Hepatocyte (in vitro differentiated cells): ENCODE measurements around the gene YIPF2. TPM values are rescaled to one million over a fixed set of nuclear protein-coding genes. Genes with fewer than 3 reads are reported as not detected.
A peak's percentile ranks its signal among the peaks of the same experiment; 100 is the strongest.

Source experiments
- DNase-seq: peaks from one replicate; pipeline ENCODE4 v3.0.0-alpha.2; 2016; ENCODE audit warnings: low spot score
- H2AFZ ChIP-seq: fragments of 200-600 bp; sonication (generic); 2 replicates; pipeline ENCODE4 v1.6.0; 2016; ENCODE audit warnings: antibody characterized with exemption, mild to moderate bottlenecking
- H3K27ac ChIP-seq: fragments of 200-600 bp; sonication (generic); 2 replicates; pipeline ENCODE4 v1.5.1; 2016; ENCODE audit warnings: mild to moderate bottlenecking
- H3K27me3 ChIP-seq: fragments of 200-600 bp; sonication (generic); 2 replicates; pipeline ENCODE4 v1.6.1; 2016
- H3K36me3 ChIP-seq: fragments of 200-600 bp; sonication (generic); replicated peaks from 2 replicates; pipeline ENCODE4 v1.5.1; 2016; ENCODE audit warnings: low read depth; ENCODE audit not compliant: insufficient read depth
- H3K4me1 ChIP-seq: fragments of 200-600 bp; sonication (generic); 2 replicates; pipeline ENCODE4 v1.5.1; 2016; ENCODE audit warnings: mild to moderate bottlenecking, moderate library complexity; ENCODE audit not compliant: insufficient read depth
- H3K4me2 ChIP-seq: fragments of 200-600 bp; sonication (generic); 2 replicates; pipeline ENCODE4 v1.6.0; 2016
- H3K4me3 ChIP-seq: fragments of 200-600 bp; sonication (generic); 2 replicates; pipeline ENCODE4 v1.5.1; 2016; ENCODE audit warnings: mild to moderate bottlenecking
- H3K79me2 ChIP-seq: fragments of 200-600 bp; sonication (generic); 2 replicates; pipeline ENCODE4 v1.6.0; 2017; ENCODE audit warnings: mild to moderate bottlenecking
- H3K9me2 ChIP-seq: fragments of 200-600 bp; sonication (generic); replicated peaks from 2 replicates; pipeline ENCODE4 v1.6.0; 2017; ENCODE audit warnings: mild to moderate bottlenecking; ENCODE audit not compliant: insufficient read depth
- H3K9me3 ChIP-seq: fragments of 200-600 bp; sonication (generic); 2 replicates; pipeline ENCODE4 v1.5.1; 2016; ENCODE audit warnings: low read depth, mild to moderate bottlenecking
- H4K20me1 ChIP-seq: fragments of 200-600 bp; sonication (generic); 2 replicates; pipeline ENCODE4 v1.6.0; 2016; ENCODE audit warnings: mild to moderate bottlenecking; ENCODE audit not compliant: insufficient read depth, poor library complexity, severe bottlenecking
- EZH2 ChIP-seq: fragments of 200-600 bp; sonication (generic); IDR thresholded peaks from 2 replicates; pipeline ENCODE4 v1.6.1; 2016; ENCODE audit warnings: antibody characterized with exemption, mild to moderate bottlenecking, borderline replicate concordance
- EZH2phosphoT487 ChIP-seq: fragments of 200-600 bp; sonication (generic); IDR thresholded peaks from one replicate; pipeline ENCODE4 v1.6.1; 2018; ENCODE audit warnings: antibody characterized with exemption, mild to moderate bottlenecking, low read depth, moderate library complexity; ENCODE audit not compliant: unreplicated experiment, severe bottlenecking
- WGBS: methylation state at CpG from one replicate; pipeline ENCODE4 v1.1.6; 2016; ENCODE audit warnings: low lambda C conversion rate; ENCODE audit errors: missing lambda C conversion rate; 5-methylcytosine and 5-hydroxymethylcytosine counted together
- polyA plus RNA-seq: library from polyadenylated mRNA; unstranded; fragments of >200 nt; fragmentation: Nextera tagmentation; extraction: Ambion mirVana; gene quantifications from 2 replicates; pipeline ENCODE4 v1.2.1, GENCODE V29; 2016
- total RNA-seq: library from RNA; depleted of rRNA; stranded (reverse); fragments of >200 nt; gene quantifications from 2 replicates; pipeline ENCODE4 v1.2.3, GENCODE V29; 2014
- TF ChIP-seq, protein P1 (sequence below): fragments of 200-600 bp; sonication (generic); IDR thresholded peaks from 2 replicates; pipeline ENCODE4 v1.5.1; 2016; ENCODE audit warnings: antibody characterized with exemption, mild to moderate bottlenecking; ENCODE audit not compliant: poor library complexity

The YIPF2 gene
- total and polyA plus RNA-seq, 2 experiments from 2014 or later = 80.3 to 115 TPM

DNA sequence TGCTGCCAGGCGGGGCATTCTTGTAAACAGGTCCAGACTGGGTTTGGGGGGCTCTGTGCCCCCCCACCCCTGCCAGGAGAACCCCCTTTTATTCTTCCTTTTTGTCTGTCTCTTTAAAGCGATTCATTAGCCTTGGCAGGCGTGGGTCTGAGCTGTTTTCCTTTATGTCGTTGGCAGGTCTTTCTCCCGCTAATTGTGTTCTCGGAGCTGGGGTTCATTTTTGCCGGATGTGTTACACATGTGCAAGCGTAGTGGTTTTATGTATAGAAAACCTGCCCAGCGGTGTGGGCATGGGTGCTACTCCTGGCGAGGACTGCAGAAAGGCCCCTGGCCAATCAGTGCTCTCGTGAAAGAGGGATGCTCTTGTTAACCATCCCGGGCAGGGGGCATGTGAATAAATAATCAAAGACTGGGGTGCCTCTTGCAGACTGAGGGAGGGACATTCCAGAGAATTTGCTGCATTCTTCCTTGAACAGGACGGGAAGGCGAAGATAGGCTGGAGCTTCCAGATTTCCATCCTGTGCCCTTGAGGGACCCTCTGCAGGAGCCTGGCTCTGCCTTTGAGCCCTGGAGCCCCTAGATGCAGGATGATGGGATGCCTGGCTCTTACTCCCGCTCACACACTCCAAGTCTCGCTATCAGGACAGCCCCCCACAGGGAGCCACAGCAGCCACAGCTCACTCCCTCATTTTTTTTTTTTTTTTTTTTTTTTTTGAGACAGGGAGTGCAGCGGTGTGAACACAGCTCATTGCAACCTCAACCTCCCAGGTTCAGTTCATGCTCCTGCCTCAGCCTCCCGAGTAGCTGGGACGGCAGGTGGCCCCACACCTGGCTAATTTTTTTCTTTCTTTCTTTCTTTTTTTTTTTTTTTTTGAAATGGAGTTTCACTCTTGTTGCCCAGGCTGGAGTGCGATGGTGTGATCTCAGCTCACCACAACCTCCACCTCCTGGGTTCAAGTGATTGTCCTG lies 43.0 kb downstream of the YIPF2 start:
- WGBS = 76% methylated on average over 20 of the region's 20 CpGs
- Histone ChIP-seq H3K36me3 (no peaks in the 10 kb centered on the region), H3K9me2 (no peaks in the 10 kb centered on the region), H3K9me3 (no peaks in the 10 kb centered on the region), H3K4me1 (peaks cover 23% of the 10 kb centered on the region), H3K4me3 (no peak overlapping the region), H3K4me2 (peak overlapping the region; percentile 44), H3K79me2 (peaks cover 96% of the 10 kb centered on the region), H4K20me1 (peaks cover 29% of the 10 kb centered on the region), H2AFZ (no peak overlapping the region), H3K27me3 (no peaks in the 10 kb centered on the region), H3K27ac (peak overlapping the region; percentile 69)
- TF ChIP-seq, protein P1, sequence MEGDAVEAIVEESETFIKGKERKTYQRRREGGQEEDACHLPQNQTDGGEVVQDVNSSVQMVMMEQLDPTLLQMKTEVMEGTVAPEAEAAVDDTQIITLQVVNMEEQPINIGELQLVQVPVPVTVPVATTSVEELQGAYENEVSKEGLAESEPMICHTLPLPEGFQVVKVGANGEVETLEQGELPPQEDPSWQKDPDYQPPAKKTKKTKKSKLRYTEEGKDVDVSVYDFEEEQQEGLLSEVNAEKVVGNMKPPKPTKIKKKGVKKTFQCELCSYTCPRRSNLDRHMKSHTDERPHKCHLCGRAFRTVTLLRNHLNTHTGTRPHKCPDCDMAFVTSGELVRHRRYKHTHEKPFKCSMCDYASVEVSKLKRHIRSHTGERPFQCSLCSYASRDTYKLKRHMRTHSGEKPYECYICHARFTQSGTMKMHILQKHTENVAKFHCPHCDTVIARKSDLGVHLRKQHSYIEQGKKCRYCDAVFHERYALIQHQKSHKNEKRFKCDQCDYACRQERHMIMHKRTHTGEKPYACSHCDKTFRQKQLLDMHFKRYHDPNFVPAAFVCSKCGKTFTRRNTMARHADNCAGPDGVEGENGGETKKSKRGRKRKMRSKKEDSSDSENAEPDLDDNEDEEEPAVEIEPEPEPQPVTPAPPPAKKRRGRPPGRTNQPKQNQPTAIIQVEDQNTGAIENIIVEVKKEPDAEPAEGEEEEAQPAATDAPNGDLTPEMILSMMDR = no peak
- TF ChIP-seq EZH2 (no peak), EZH2phosphoT487 (no peak)
- DNase-seq = peak; percentile 6

DNA sequence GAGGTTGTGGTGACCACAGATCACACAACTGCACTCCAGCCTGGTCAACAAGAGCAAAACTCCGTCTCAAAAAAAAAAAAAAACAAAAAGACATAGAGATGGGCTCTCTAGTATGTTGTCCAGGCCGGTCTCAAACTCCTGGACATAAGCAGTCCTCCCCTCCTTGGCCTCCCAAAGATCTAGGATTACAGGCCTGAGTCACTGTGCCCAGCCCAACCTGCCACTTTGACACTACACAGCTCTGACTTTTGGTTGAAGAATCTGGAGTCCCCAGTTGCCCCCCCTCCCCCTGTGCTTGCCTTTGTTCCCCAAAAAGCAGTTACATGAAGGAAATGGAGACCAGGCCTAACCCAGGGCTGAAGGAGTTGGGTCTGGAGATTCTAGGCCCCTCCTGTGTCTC lies 44.2 kb downstream of the YIPF2 start:
- Histone ChIP-seq H3K27me3 (no peaks in the 10 kb centered on the region), H3K9me3 (no peaks in the 10 kb centered on the region), H3K79me2 (peaks cover 99% of the 10 kb centered on the region), H4K20me1 (peaks cover 37% of the 10 kb centered on the region), H3K27ac (peak overlapping the region; percentile 69), H3K4me1 (peaks cover 29% of the 10 kb centered on the region), H3K9me2 (no peaks in the 10 kb centered on the region), H3K4me2 (peak overlapping the region; percentile 44), H3K36me3 (no peaks in the 10 kb centered on the region), H2AFZ (no peak overlapping the region), H3K4me3 (no peak overlapping the region)
- peak; percentile 60 for DNase-seq
- 58% methylated on average over 2 of the region's 2 CpGs for WGBS
- no peak for TF ChIP-seq EZH2
- TF ChIP-seq EZH2phosphoT487 = no peak
- TF ChIP-seq, protein P1 = no peak

DNA sequence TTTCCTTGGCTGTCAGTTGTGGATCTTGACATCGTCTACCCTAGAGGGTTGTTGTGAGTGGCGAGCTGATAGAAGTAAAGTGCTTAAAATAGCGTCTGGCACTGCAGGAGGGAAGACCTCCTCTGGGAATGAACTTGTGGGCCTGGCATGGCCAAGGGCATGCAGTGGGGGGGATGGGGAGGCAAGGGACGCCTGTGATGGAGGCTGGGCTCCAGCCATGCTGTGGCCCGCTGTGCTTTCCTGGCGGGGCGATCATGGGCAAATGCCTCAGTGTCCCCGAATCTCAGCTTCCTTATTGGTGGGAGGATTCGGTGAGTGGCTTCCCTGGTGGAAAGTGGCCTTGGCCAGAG lies 46.4 kb downstream of the YIPF2 start:
- Histone ChIP-seq H3K27me3 (no peaks in the 10 kb centered on the region), H3K4me2 (no peak overlapping the region), H3K36me3 (no peaks in the 10 kb centered on the region), H3K9me3 (no peaks in the 10 kb centered on the region), H4K20me1 (peaks cover 29% of the 10 kb centered on the region), H3K79me2 (peaks cover 100% of the 10 kb centered on the region), H2AFZ (no peak overlapping the region), H3K4me3 (no peak overlapping the region), H3K9me2 (no peaks in the 10 kb centered on the region), H3K27ac (no peak overlapping the region), H3K4me1 (peaks cover 24% of the 10 kb centered on the region)
- TF ChIP-seq EZH2 (no peak), EZH2phosphoT487 (no peak)
- TF ChIP-seq, protein P1 = no peak
- no peak for DNase-seq
- 82% methylated on average over 9 of the region's 9 CpGs for WGBS
